H9 (cell line): ENCODE measurements around the gene SH3RF3. TPM values are rescaled to one million over a fixed set of nuclear protein-coding genes. Genes with fewer than 3 reads are reported as not detected.

Source experiments
- DNase-seq: peaks from one replicate; pipeline ENCODE4 v3.0.0-alpha.2; 2017
- H2AFZ ChIP-seq: one replicate; pipeline ENCODE4 v1.6.1; 2013; ENCODE audit warnings: mild to moderate bottlenecking, low read length, control low read depth, moderate library complexity
- H2AK5ac ChIP-seq: 2 replicates; pipeline ENCODE4 v1.6.1; 2013; ENCODE audit warnings: low read length, control low read depth, mixed read lengths; ENCODE audit not compliant: insufficient read length
- H2BK120ac ChIP-seq: one replicate; pipeline ENCODE4 v1.6.1; 2013; ENCODE audit warnings: low read depth, mild to moderate bottlenecking, low read length, control low read depth, inconsistent platforms; ENCODE audit not compliant: poor library complexity, severe bottlenecking
- H2BK12ac ChIP-seq: 2 replicates; pipeline ENCODE4 v1.6.1; 2013; ENCODE audit warnings: low read length, control low read depth, mixed read lengths, low read depth; ENCODE audit not compliant: insufficient read length
- H2BK15ac ChIP-seq: 2 replicates; pipeline ENCODE4 v1.6.1; 2013; ENCODE audit warnings: low read depth, low read length, control low read depth
- H2BK20ac ChIP-seq: one replicate; pipeline ENCODE4 v1.6.1; 2013; ENCODE audit warnings: low read depth, mild to moderate bottlenecking, low read length, control low read depth, inconsistent platforms; ENCODE audit not compliant: poor library complexity, severe bottlenecking
- H2BK5ac ChIP-seq: 2 replicates; pipeline ENCODE4 v1.6.1; 2013; ENCODE audit warnings: low read length, control low read depth, mixed read lengths; ENCODE audit not compliant: insufficient read length
- H3K14ac ChIP-seq: 2 replicates; pipeline ENCODE4 v1.6.1; 2013; ENCODE audit warnings: low read length, control low read depth; ENCODE audit not compliant: insufficient read depth
- H3K18ac ChIP-seq: 2 replicates; pipeline ENCODE4 v1.6.1; 2013; ENCODE audit warnings: low read depth, mild to moderate bottlenecking, mixed read lengths, low read length, control low read depth; ENCODE audit not compliant: insufficient read length
- H3K23ac ChIP-seq: 2 replicates; pipeline ENCODE4 v1.6.1; 2013; ENCODE audit warnings: low read length, control low read depth, mixed read lengths, low read depth; ENCODE audit not compliant: insufficient read length
- H3K23me2 ChIP-seq: 2 replicates; pipeline ENCODE4 v1.6.1; 2013; ENCODE audit warnings: low read depth, mild to moderate bottlenecking, mixed read lengths, low read length, control low read depth; ENCODE audit not compliant: insufficient read length, poor library complexity, severe bottlenecking
- H3K27ac ChIP-seq: 2 replicates; pipeline ENCODE4 v1.5.1; 2013; ENCODE audit warnings: low read length, control low read depth, mixed read lengths, low read depth; ENCODE audit not compliant: insufficient read length
- H3K27me3 ChIP-seq: 2 replicates; pipeline ENCODE4 v1.6.1; 2013; ENCODE audit warnings: low read length, control low read depth, inconsistent platforms; ENCODE audit not compliant: insufficient read depth
- H3K4ac ChIP-seq: 2 replicates; pipeline ENCODE4 v1.6.1; 2013; ENCODE audit warnings: low read depth, mild to moderate bottlenecking, control low read depth, inconsistent platforms, low read length, moderate library complexity
- H3K4me1 ChIP-seq: 2 replicates; pipeline ENCODE4 v1.6.1; 2013; ENCODE audit warnings: low read length, control low read depth, inconsistent platforms; ENCODE audit not compliant: insufficient read depth
- H3K4me2 ChIP-seq: 2 replicates; pipeline ENCODE4 v1.6.1; 2013; ENCODE audit warnings: low read length, control low read depth, mixed read lengths; ENCODE audit not compliant: insufficient read length, insufficient read depth
- H3K56ac ChIP-seq: 2 replicates; pipeline ENCODE4 v1.6.1; 2013; ENCODE audit warnings: low read depth, mild to moderate bottlenecking, mixed read lengths, low read length, control low read depth; ENCODE audit not compliant: insufficient read length
- H3K79me1 ChIP-seq: 2 replicates; pipeline ENCODE4 v1.6.1; 2013; ENCODE audit warnings: low read depth, mild to moderate bottlenecking, moderate library complexity, low read length, control low read depth, inconsistent platforms; ENCODE audit not compliant: insufficient read depth, poor library complexity, severe bottlenecking
- H3K79me2 ChIP-seq: 2 replicates; pipeline ENCODE4 v1.6.1; 2013; ENCODE audit warnings: low read length, control low read depth, inconsistent platforms; ENCODE audit not compliant: insufficient read depth
- H3K9ac ChIP-seq: 2 replicates; pipeline ENCODE4 v1.6.1; 2013; ENCODE audit warnings: low read length, control low read depth, mixed read lengths; ENCODE audit not compliant: insufficient read length; ENCODE audit errors: extremely low read depth
- H3K9me3 ChIP-seq: one replicate; pipeline ENCODE4 v1.6.1; 2013; ENCODE audit warnings: low read depth, low read length, inconsistent platforms; ENCODE audit not compliant: control insufficient read depth
- H3T11ph ChIP-seq: one replicate; pipeline ENCODE4 v1.6.1; 2013; ENCODE audit warnings: mild to moderate bottlenecking, low read length, control low read depth, inconsistent platforms
- H4K20me1 ChIP-seq: one replicate; pipeline ENCODE4 v1.6.1; 2013; ENCODE audit not compliant: control insufficient read depth, insufficient read length, insufficient read depth
- H4K5ac ChIP-seq: 2 replicates; pipeline ENCODE4 v1.6.1; 2013; ENCODE audit warnings: low read depth, mild to moderate bottlenecking, mixed read lengths, low read length, control low read depth; ENCODE audit not compliant: insufficient read length
- H4K8ac ChIP-seq: replicated peaks from 2 replicates; pipeline ENCODE4 v1.6.1; 2013; ENCODE audit warnings: low read length, control low read depth, mixed read lengths, low read depth; ENCODE audit not compliant: insufficient read length
- H4K91ac ChIP-seq: 2 replicates; pipeline ENCODE4 v1.6.1; 2013; ENCODE audit warnings: low read depth, mild to moderate bottlenecking, moderate library complexity, mixed read lengths, low read length, control low read depth; ENCODE audit not compliant: insufficient read length
- H3K27ac Mint-ChIP-seq, 3 experiments: 2 replicates in 2 of 3; 3 replicates in 1 of 3; pipeline ENCODE4 v1.8.0; 2020 to 2021; ENCODE audit warnings: mixed read lengths in 3 of 3, mild to moderate bottlenecking in 1 of 3, moderate library complexity in 1 of 3
- H3K27me3 Mint-ChIP-seq: 2 replicates; pipeline ENCODE4 v1.8.0; 2021; ENCODE audit warnings: low read depth, mild to moderate bottlenecking, moderate library complexity, mixed read lengths
- H3K36me3 Mint-ChIP-seq, 3 experiments: 2 replicates in 2 of 3; 3 replicates in 1 of 3; pipeline ENCODE4 v1.8.0; 2020 to 2021; ENCODE audit warnings: low read depth in 3 of 3, mixed read lengths in 3 of 3; ENCODE audit not compliant: insufficient read depth in 1 of 3
- H3K4me1 Mint-ChIP-seq, 2 experiments: 2 replicates each; pipeline ENCODE4 v1.8.0; 2020; ENCODE audit warnings: mixed read lengths in 2 of 2
- H3K4me3 Mint-ChIP-seq, 2 experiments: 2 replicates in 1 of 2; 3 replicates in 1 of 2; pipeline ENCODE4 v1.8.0; 2020 to 2021; ENCODE audit warnings: mild to moderate bottlenecking in 2 of 2, mixed read lengths in 2 of 2, moderate library complexity in 1 of 2
- H3K9me3 Mint-ChIP-seq, 2 experiments: 2 replicates in 1 of 2; 3 replicates in 1 of 2; pipeline ENCODE4 v1.8.0; 2020; ENCODE audit warnings: mild to moderate bottlenecking in 2 of 2, mixed read lengths in 2 of 2, moderate library complexity in 1 of 2
- WGBS: extraction: QIAGEN DNeasy Blood & Tissue Kit; methylation state at CpG from one replicate; pipeline ENCODE4 v1.1.7; 2013; ENCODE audit warnings: missing lambda C conversion rate, low lambda C conversion rate, mixed read lengths; ENCODE audit not compliant: insufficient read length; ENCODE audit errors: extremely low coverage; 5-methylcytosine and 5-hydroxymethylcytosine counted together
- total RNA-seq: library from RNA; stranded (reverse); gene quantifications from 2 replicates; pipeline ENCODE4 v1.2.1, GENCODE V29; 2021
- TF ChIP-seq, protein P1 (sequence below): fragments of 200-600 bp; sonication (generic); conservative IDR thresholded peaks from 3 replicates; pipeline ENCODE4 v1.8.0; 2021; ENCODE audit warnings: antibody characterized with exemption, mild to moderate bottlenecking

Gene SH3RF3
- total RNA-seq, 1 experiment from 2014 or later = 0.46 TPM

GRCh38 chr2:109376115-109376514 is 247.1 kb downstream of the SH3RF3 start:
- Histone ChIP-seq H3K27ac (no peak overlapping the region), H2BK20ac (no peak overlapping the region), H2AK5ac (no peak overlapping the region), H3K4me1 (no peaks in the 10 kb centered on the region), H2BK5ac (no peak overlapping the region), H4K20me1 (no peaks in the 10 kb centered on the region), H3K79me2 (no peaks in the 10 kb centered on the region), H3K23ac (no peak overlapping the region), H3K79me1 (no peaks in the 10 kb centered on the region), H2BK120ac (no peak overlapping the region), H3K4ac (no peak overlapping the region), H2BK15ac (no peak overlapping the region), H3K9ac (no peak overlapping the region), H3K9me3 (no peaks in the 10 kb centered on the region), H3K27me3 (no peaks in the 10 kb centered on the region), H4K8ac (no peak overlapping the region), H3K4me2 (no peak overlapping the region), H3K14ac (no peak overlapping the region), H4K5ac (no peak overlapping the region), H3K18ac (no peak overlapping the region), H2BK12ac (no peak overlapping the region), H3K23me2 (no peaks in the 10 kb centered on the region), H2AFZ (no peak overlapping the region), H3K56ac (no peak overlapping the region), H3T11ph (no peak overlapping the region), H4K91ac (no peak overlapping the region)
- Mint-ChIP-seq H3K27ac (no peak overlapping the region), H3K27me3 (peaks cover 8% of the 10 kb centered on the region), H3K4me1 (no peaks in the 10 kb centered on the region; a peak in 1 of 4 replicates), H3K36me3 (no peaks in the 10 kb centered on the region), H3K4me3 (no peak overlapping the region), H3K9me3 (no peaks in the 10 kb centered on the region)
- TF ChIP-seq, protein P1, sequence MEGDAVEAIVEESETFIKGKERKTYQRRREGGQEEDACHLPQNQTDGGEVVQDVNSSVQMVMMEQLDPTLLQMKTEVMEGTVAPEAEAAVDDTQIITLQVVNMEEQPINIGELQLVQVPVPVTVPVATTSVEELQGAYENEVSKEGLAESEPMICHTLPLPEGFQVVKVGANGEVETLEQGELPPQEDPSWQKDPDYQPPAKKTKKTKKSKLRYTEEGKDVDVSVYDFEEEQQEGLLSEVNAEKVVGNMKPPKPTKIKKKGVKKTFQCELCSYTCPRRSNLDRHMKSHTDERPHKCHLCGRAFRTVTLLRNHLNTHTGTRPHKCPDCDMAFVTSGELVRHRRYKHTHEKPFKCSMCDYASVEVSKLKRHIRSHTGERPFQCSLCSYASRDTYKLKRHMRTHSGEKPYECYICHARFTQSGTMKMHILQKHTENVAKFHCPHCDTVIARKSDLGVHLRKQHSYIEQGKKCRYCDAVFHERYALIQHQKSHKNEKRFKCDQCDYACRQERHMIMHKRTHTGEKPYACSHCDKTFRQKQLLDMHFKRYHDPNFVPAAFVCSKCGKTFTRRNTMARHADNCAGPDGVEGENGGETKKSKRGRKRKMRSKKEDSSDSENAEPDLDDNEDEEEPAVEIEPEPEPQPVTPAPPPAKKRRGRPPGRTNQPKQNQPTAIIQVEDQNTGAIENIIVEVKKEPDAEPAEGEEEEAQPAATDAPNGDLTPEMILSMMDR = no peak
- no CpG with 5 or more reads among the region's 7 CpGs for WGBS
- DNase-seq = peak; percentile 10
